ENCODE results near the gene RGS9. TPM values are rescaled to one million over a fixed set of nuclear protein-coding genes. Genes with fewer than 3 reads are reported as not detected.

RGS9 gene
- total RNA-seq, 1 donor from 2014 or later: 2.7 TPM

- no peak for DNase-seq (ENCODE audit: low read depth)
Observed at GRCh38 chr17:65181237-65182061, 44.3 kb downstream of the RGS9 start.

DNA sequence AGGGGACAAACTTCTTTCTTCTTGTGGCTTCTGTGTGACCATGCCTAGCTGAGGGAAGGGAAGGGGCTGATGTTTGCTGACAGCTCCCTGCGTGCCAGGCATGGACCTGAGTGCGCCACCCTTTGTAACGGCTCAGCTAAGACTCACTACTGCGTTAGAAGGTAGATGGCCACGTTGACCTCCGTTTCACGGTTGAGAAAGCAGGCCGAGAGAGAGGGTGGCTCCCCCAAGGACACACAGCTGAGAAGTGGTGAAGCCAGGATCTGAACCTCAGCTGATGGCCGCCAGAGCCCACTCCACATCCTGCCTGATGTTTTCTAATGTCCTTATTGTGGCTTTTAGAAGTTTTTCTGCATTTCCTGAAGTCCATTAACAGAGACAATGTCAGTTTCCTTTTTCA, 45.1 kb downstream of the RGS9 start:
- no peak for DNase-seq (ENCODE audit: low read depth)

GRCh38 chr17:65183736-65184135, 46.6 kb downstream of the RGS9 start:
- peak; percentile 79 for DNase-seq (ENCODE audit: low read depth)

DNA sequence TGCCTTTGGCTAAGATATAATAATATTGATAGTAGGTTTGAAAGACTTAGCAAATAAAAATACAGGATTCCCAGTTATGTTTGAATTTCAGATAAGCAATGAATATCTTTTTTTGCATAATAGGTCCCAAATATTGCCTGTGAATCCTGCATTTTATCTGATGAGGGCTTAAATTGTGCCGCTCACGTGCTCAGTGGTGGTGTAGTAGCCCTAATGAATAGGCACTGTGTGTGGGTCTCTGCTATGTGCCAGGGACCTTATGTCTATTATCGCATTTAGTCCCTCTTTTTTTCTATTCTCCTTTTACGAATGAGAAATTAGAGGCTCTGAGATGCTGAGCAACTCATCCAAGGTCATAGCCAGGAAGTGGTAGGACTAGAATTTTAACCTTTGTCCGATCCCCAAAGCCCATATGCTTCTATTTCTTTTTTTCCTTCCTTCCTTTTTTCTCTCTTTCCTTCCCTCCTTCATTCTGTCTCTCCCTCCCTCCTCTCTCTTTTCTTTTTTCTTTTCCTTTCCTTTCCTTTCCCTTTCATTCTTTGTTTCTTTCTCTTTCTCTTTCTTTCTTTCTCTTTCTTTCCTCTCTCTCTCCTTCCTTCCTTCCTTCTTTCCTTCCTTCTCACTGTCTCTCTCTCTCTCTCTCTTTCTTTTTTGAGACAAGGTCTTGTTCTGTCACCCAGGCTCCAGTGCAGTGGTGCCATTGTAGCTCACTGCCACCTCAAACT, 47.2 kb downstream of the RGS9 start:
- DNase-seq (ENCODE audit: low read depth): no peak

DNA sequence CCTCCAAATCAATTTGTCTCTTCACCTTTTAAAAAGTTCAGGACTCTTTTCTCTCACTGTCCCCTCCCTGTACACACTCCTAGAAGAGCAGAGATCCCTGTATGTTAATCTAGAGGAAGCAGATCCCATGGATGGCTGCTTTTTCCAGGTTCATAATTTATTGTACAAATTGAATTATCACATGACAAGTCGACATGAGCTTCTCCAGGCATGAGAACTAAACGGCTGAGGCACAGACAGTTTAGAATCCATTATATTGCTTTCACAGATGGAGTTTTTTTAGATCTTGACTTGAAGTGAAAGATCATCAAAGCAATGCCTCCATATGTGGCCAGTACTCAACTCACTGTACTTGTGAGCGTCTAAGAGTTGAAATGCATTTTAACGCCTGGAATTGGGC, 47.9 kb downstream of the RGS9 start:
- DNase-seq (ENCODE audit: low read depth): no peak

- no peak for DNase-seq (ENCODE audit: low read depth)
Observed at GRCh38 chr17:65185668-65186382, 48.7 kb downstream of the RGS9 start.

DNA sequence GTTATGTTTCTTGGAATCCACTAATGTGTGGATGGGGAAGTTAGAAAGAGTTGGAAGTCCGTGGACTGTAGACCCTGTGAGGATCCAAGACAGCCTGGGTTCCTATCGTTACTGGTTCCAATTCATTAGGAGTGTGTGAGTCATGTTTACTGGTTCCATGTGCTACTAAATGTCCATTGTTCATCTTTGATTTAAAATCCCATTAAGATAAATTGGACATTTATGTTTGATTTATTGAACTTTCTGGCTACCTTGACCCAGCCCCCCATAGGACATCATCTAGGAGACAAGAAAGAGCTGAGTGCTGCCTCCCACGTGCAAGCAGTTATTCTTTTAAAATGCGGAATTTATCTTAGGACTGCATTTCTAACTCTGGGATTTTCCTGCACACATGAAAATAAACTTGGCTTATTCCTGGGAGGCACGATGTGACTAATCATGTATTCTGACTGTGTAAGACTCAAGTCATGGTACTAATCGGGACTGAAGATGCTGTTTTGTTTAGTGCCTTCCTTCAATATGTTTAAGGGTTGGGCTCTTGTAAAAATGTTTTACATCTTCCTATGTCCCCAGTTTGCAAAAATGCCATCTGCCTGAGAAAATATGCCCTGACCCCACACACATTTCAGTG, 53.4 kb downstream of the RGS9 start:
- DNase-seq (ENCODE audit: low read depth): peak; percentile 38

GRCh38 chr17:65191811-65192740, 54.9 kb downstream of the RGS9 start:
- DNase-seq (ENCODE audit: low read depth): peak; percentile 77

GRCh38 chr17:65193305-65193704, 56.1 kb downstream of the RGS9 start:
- no peak for DNase-seq (ENCODE audit: low read depth)

DNA sequence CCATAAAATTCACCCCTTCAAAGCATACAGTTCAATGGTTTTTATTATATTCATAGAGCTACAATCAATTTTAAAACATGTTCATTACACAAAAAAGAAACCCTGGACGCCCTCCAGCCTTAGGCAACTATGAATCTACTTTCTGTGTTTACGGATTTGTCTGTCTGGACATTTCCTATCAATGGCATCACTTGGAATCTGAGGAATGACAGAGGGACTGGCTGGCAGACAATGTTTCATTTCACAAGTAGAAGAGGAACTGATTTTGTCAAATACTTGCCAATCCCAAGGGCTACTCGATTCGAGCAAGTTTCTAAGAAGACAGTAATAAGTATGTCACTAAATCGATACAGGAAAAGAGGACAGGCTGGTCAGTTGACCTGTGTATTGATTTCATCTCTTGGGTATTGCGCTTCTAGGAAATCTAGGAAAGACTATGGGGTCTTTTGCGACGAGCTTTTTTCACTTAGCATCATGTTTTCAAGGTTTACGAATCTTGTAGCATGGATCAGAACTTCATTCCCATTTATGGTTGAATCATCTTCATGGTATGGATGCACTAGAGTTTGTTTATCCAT, 56.6 kb downstream of the RGS9 start:
- DNase-seq (ENCODE audit: low read depth): no peak

DNA sequence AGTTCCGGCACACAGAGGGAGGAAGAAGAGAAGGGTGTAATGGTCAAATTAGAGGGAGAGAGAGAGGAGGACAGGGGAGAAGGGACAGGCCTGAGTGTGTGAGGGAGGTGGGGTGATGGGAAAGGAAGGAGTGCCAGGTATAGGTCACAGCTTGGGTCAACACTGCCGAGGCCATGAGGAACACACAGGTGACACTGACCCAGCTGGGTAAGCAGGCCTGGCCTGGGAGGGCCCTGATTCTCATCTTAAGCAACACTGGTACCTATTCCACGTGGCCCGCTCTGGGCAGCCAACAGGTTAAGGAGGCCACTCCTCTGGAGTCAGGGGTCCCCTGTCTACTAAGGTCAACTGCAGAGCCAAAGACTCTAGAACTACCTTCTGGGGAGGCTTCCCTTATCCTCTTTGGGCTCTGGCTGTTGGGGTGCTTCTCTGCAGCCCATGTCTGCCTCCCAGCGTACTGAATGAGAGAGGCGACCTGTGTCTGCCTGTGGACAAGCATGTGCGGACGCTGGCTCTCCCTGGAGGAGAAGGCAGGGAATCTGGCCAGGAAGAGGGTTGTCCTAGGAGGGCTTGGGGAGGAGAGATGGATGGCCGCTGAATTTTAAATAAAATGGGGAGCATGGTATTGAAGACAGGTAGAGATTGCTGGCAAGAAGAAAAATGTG, 57.6 kb downstream of the RGS9 start:
- DNase-seq (ENCODE audit: low read depth): no peak

- no peak for DNase-seq (ENCODE audit: low read depth)
Observed at GRCh38 chr17:65195716-65196115, 58.5 kb downstream of the RGS9 start.

DNA sequence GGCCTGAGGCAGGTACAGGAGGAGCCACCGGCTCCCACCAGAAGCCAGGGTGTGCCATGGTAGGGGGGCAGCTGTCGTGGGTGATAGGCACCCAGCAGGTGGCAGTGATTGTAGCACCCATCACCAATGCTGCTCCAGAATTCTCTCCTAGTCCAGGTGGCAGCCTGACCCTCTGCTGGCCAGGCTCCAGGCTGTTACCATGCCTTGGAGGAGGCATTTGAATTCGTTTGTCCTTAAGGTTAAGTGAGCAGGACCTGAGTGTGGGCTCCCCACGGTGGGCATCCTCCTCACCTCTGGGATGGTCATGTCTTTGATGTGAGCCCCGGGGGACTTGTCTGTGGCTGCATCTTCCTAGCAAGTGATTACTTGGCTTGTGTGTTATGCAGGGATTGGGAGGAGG, 59.4 kb downstream of the RGS9 start:
- DNase-seq (ENCODE audit: low read depth): no peak

- DNase-seq (ENCODE audit: low read depth): no peak
Observed at GRCh38 chr17:65197201-65197600, 60.0 kb downstream of the RGS9 start.

GRCh38 chr17:65198653-65199382, 61.6 kb downstream of the RGS9 start:
- peak; percentile 77 for DNase-seq (ENCODE audit: low read depth)

- no peak for DNase-seq (ENCODE audit: low read depth)
Observed at GRCh38 chr17:65201331-65201730, 64.2 kb downstream of the RGS9 start.

DNA sequence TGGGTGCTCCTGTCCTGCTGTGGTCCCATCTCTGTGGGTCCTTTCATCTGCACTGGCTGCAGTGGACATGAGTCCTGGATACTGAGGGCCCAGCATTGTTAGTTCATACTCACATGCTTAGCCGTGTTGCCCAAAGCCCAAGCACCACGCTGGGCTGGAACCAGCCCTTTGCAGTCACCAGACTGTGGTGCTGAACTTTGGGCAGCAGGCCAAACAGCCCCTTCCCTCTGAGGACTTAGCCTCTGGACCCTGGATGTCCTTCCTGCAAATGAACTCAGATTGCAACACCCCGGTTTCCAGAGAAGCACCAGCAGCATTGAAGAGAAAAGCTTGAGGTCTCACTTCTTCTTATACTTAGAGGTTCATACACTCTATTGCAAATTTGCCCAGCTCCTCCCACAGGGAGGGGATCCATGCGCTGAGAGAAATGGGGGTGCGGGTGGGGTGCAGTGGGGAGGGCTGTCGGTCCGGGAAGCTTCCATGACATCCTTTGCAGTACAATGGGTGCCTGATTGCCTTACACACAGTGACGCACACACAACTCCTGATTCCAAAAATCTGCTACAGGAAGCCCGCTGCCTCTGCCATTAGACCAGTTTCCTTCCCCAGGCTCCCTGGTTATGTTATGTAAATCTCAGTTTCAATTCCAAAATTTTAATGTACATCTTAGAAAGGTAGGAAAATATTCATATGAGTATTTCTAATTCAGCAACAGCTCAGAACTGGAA, 65.8 kb downstream of the RGS9 start:
- no peak for DNase-seq (ENCODE audit: low read depth)

DNA sequence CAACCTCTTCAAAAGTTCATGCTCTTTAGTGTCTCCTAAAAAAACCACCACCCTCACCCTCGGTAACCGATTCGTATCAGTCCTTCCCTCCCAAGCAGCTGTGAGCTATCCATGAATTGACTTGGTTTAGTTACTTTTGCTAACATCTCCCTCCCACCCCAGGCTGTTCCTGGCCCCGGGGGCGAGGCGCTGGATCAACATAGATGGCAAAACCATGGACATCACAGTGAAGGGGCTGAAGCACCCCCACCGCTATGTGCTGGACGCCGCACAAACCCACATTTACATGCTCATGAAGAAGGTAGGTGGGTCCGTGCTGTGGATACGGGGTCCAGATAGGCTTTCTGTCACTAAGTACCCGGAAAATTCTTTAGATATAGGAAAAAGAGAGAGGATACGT, 66.8 kb downstream of the RGS9 start:
- no peak for DNase-seq (ENCODE audit: low read depth)

GRCh38 chr17:65205655-65206054, 68.5 kb downstream of the RGS9 start:
- DNase-seq (ENCODE audit: low read depth): no peak
